Measurements from ENCODE around the gene DNAJB1.

DNA sequence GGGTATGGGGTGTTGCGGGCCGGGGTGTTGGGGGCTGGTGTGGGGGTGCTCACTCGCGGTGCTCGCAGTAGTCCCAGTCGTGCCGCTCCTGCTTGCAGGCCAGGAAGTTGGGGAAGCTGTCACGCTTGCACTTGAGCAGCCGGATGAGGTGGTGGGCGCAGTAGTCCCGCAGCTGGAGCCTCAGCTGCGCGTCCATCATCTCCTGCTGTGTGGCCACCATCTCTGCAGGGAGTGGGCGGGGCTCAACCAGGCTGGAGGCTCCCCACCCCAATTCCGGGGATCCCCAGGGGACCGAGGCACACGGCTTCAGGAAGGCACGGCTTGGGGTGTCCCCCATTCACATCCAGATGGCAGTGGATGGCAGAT, 48.5 kb upstream of the DNAJB1 start:
- TF ChIP-seq POLR2A (IDR thresholded peaks at IDR 0.05), result no peak
- TF ChIP-seq, protein P1, sequence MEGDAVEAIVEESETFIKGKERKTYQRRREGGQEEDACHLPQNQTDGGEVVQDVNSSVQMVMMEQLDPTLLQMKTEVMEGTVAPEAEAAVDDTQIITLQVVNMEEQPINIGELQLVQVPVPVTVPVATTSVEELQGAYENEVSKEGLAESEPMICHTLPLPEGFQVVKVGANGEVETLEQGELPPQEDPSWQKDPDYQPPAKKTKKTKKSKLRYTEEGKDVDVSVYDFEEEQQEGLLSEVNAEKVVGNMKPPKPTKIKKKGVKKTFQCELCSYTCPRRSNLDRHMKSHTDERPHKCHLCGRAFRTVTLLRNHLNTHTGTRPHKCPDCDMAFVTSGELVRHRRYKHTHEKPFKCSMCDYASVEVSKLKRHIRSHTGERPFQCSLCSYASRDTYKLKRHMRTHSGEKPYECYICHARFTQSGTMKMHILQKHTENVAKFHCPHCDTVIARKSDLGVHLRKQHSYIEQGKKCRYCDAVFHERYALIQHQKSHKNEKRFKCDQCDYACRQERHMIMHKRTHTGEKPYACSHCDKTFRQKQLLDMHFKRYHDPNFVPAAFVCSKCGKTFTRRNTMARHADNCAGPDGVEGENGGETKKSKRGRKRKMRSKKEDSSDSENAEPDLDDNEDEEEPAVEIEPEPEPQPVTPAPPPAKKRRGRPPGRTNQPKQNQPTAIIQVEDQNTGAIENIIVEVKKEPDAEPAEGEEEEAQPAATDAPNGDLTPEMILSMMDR (IDR thresholded peaks at IDR 0.05 in 4 of 5, conservative IDR thresholded peaks at IDR 0.05 in 1 of 5), result no peak
